HEK293 (cell line): ENCODE data around the gene XRN2.

Source experiments
- CTCF ChIA-PET: fragments of 350-600 bp; formaldehyde crosslinking; extraction: SDS; loops from one replicate; lab custom pipeline; 2021; ENCODE audit warnings: antibody characterized with exemption; lab: Yijun Ruan, JAX
- POLR2A ChIA-PET: fragments of 300-600 bp; formaldehyde crosslinking; extraction: SDS; loops from one replicate; lab custom pipeline; 2020; ENCODE audit warnings: antibody characterized with exemption, inconsistent platforms; lab: Yijun Ruan, JAX
- H3K27ac ChIP-seq: fragments of 200-500 bp; sonication (Bioruptor generic); 2 replicates; pipeline ENCODE4 v1.5.1; 2014; ENCODE audit warnings: low read depth, low read length, control low read depth, inconsistent platforms; ENCODE audit errors: extremely low read depth
- H3K36me3 ChIP-seq, 2 experiments: fragments of 200-500 bp in 1 of 2; sonication (Bioruptor generic) in 1 of 2; 1 replicate in 1 of 2; 2 replicates in 1 of 2; pipeline ENCODE4 v1.5.1; 2014 to 2017; ENCODE audit warnings: inconsistent platforms in 2 of 2, low read length in 2 of 2; ENCODE audit not compliant: control insufficient read depth in 2 of 2, insufficient read depth in 1 of 2
- H3K4me1 ChIP-seq: fragments of 200-500 bp; sonication (Bioruptor generic); 2 replicates; pipeline ENCODE4 v1.5.1; 2014; ENCODE audit warnings: mild to moderate bottlenecking, low read length, inconsistent platforms; ENCODE audit not compliant: control insufficient read depth, insufficient read depth
- H3K4me3 ChIP-seq: 2 replicates; pipeline ENCODE4 v1.5.1; 2011; ENCODE audit warnings: low read depth, mild to moderate bottlenecking, control low read depth, low read length, moderate library complexity
- H3K9me3 ChIP-seq: fragments of 200-500 bp; sonication (Bioruptor generic); 2 replicates; pipeline ENCODE4 v1.5.1; 2014; ENCODE audit warnings: low read depth, low read length, inconsistent platforms; ENCODE audit not compliant: control insufficient read depth, insufficient read depth
- KLF8 ChIP-seq: fragments of 450-650 bp; formaldehyde crosslinking; IDR thresholded peaks from 2 replicates; pipeline ENCODE4 v1.5.1; 2016; ENCODE audit warnings: missing biosample characterization, missing genetic modification characterization
- PRDM6 ChIP-seq: fragments of 450-650 bp; formaldehyde crosslinking; IDR thresholded peaks from 2 replicates; pipeline ENCODE4 v1.5.1; 2017; ENCODE audit warnings: missing biosample characterization, missing genetic modification characterization
- RBAK ChIP-seq: fragments of 450-650 bp; formaldehyde crosslinking; IDR thresholded peaks from 2 replicates; pipeline ENCODE4 v1.5.1; 2016; ENCODE audit warnings: missing biosample characterization, missing genetic modification characterization
- YY1 ChIP-seq: fragments of 450-650 bp; formaldehyde crosslinking; IDR thresholded peaks from 2 replicates; pipeline ENCODE4 v1.5.1; 2018; ENCODE audit warnings: missing biosample characterization, missing genetic modification characterization
- ZBTB49 ChIP-seq: fragments of 450-650 bp; formaldehyde crosslinking; IDR thresholded peaks from 2 replicates; pipeline ENCODE4 v1.5.1; 2016; ENCODE audit warnings: missing biosample characterization, missing genetic modification characterization, low read depth
- ZEB2 ChIP-seq: fragments of 450-650 bp; formaldehyde crosslinking; IDR thresholded peaks from 2 replicates; pipeline ENCODE4 v1.5.1; 2016; ENCODE audit warnings: missing biosample characterization, missing genetic modification characterization
- ZNF214 ChIP-seq: fragments of 450-650 bp; formaldehyde crosslinking; IDR thresholded peaks from 2 replicates; pipeline ENCODE4 v1.5.1; 2017; ENCODE audit warnings: missing biosample characterization, mild to moderate bottlenecking, missing genetic modification characterization, borderline replicate concordance
- ZNF274 ChIP-seq, 2 experiments: fragments of 200-500 bp in 1 of 2; fragments of 450-650 bp in 1 of 2; sonication (Bioruptor generic) in 1 of 2; formaldehyde crosslinking in 1 of 2; IDR thresholded peaks; 2 replicates each; pipeline versions ENCODE4 v1.5.1 to v1.6.1; 2014 to 2016; ENCODE audit warnings: borderline replicate concordance in 1 of 2, inconsistent platforms in 1 of 2, low read length in 1 of 2, missing biosample characterization in 1 of 2, missing genetic modification characterization in 1 of 2
- ZNF426 ChIP-seq: fragments of 450-650 bp; formaldehyde crosslinking; IDR thresholded peaks from 2 replicates; pipeline ENCODE4 v1.5.1; 2017; ENCODE audit warnings: missing biosample characterization, missing genetic modification characterization, mild to moderate bottlenecking, inconsistent platforms, moderate library complexity
- ZNF510 ChIP-seq: fragments of 450-650 bp; formaldehyde crosslinking; IDR thresholded peaks from 2 replicates; pipeline ENCODE4 v1.5.1; 2018; ENCODE audit warnings: mild to moderate bottlenecking, missing genetic modification characterization, missing biosample characterization; ENCODE audit not compliant: insufficient replicate concordance
- ZNF513 ChIP-seq: fragments of 450-650 bp; IDR thresholded peaks from 2 replicates; pipeline ENCODE4 v1.5.1; 2018; ENCODE audit warnings: missing biosample characterization, missing genetic modification characterization
- ZNF600 ChIP-seq: fragments of 450-650 bp; formaldehyde crosslinking; IDR thresholded peaks from 2 replicates; pipeline ENCODE4 v1.5.1; 2016; ENCODE audit warnings: missing biosample characterization, missing genetic modification characterization
- ZNF624 ChIP-seq: fragments of 450-650 bp; formaldehyde crosslinking; IDR thresholded peaks from 2 replicates; pipeline ENCODE4 v1.5.1; 2017; ENCODE audit warnings: missing biosample characterization, missing genetic modification characterization
- ZNF677 ChIP-seq: fragments of 450-650 bp; IDR thresholded peaks from 2 replicates; pipeline ENCODE4 v1.5.0; 2018; ENCODE audit warnings: missing biosample characterization, mild to moderate bottlenecking, missing genetic modification characterization, moderate library complexity
- ZNF747 ChIP-seq: fragments of 450-650 bp; formaldehyde crosslinking; IDR thresholded peaks from 2 replicates; pipeline ENCODE4 v1.5.1; 2016; ENCODE audit warnings: missing biosample characterization, missing genetic modification characterization
- TF ChIP-seq, protein P1 (sequence below): fragments of 450-650 bp; formaldehyde crosslinking; IDR thresholded peaks from 2 replicates; pipeline ENCODE4 v1.5.1; 2016; ENCODE audit warnings: missing biosample characterization, missing genetic modification characterization
- TF ChIP-seq, protein P2 (sequence below): fragments of 450-650 bp; formaldehyde crosslinking; IDR thresholded peaks from 2 replicates; pipeline ENCODE4 v1.5.1; 2017; ENCODE audit warnings: missing biosample characterization, missing genetic modification characterization

Gene XRN2

DNA sequence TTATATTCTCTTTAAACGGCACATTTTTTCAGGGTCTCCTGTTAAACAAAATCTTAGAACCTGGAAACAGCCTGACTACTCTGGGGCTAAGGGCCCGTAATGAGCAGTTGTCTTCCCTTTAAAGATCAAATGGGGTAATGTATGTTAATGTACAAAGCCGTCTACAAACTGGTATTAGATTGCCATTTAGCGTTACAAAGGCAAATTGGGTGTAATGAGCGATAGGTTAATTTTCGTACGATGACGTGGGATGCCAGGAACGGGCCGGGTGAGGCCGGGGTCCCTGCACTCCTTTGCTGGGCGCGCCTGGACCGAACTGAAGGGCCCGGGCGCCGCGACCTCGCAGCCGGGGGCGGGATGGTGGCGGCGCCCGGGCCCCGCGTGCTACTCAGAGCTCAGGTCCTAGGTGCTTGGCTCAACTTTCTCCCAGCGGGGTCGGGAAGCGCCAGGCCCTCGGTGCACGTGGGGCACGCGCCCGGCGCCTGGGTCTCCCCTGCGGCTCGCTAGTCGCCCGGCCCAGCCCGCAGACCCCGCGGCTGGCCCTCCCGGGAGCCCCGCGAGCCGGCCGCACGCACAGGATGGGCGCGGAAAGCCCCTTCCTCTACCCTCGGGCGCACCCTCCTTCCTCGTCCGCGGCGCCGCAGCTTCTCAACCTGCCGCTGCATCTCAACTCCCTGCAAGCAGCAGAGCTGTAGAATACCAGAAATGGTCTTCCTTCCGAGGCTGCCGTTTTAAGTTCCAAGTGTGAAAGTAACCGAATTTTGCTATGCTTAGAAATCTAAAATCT lies 88.2 kb downstream of the XRN2 start (continued):
- TF ChIP-seq ZEB2 (tag by site-specific recombination) (no peak), ZNF600 (no peak), ZNF426 (tag by site-specific recombination) (no peak), ZNF677 (no peak), ZNF513 (tag by site-specific recombination) (no peak), ZNF747 (tag by site-specific recombination) (no peak), ZBTB49 (tag by site-specific recombination) (no peak), ZNF214 (tag by site-specific recombination) (no peak), ZNF624 (tag by site-specific recombination) (no peak)

GRCh38 chr20:21391972-21392352 lies 88.8 kb downstream of the XRN2 start:
- Histone ChIP-seq H3K4me1 (peaks cover 14% of the 10 kb centered on the region), H3K36me3 (peaks cover 0 to 13% of the 10 kb centered on the region in 2 experiments; a peak in 2 of 3 replicates), H3K9me3 (no peaks in the 10 kb centered on the region), H3K4me3 (no peak overlapping the region), H3K27ac (no peak overlapping the region)
- TF ChIP-seq ZNF510 (tag by site-specific recombination): no peak
- no peak for TF ChIP-seq ZNF600
- TF ChIP-seq RBAK: no peak
- no peak for TF ChIP-seq YY1
- no peak for TF ChIP-seq ZNF426 (tag by site-specific recombination)
- TF ChIP-seq PRDM6: no peak
- TF ChIP-seq KLF8 (tag by site-specific recombination): no peak
- TF ChIP-seq, protein P1, sequence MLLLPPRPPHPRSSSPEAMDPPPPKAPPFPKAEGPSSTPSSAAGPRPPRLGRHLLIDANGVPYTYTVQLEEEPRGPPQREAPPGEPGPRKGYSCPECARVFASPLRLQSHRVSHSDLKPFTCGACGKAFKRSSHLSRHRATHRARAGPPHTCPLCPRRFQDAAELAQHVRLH: no peak
- TF ChIP-seq ZNF274 (IDR thresholded peaks at IDR 0.05; ENCODE audit: low read length): no peak
- no peak for TF ChIP-seq ZNF274 (tag by site-specific recombination; IDR thresholded peaks at IDR 0.05; ENCODE audit: borderline replicate concordance)
- CTCF ChIA-PET: no interaction called here
- POLR2A ChIA-PET: no interaction called here

DNA sequence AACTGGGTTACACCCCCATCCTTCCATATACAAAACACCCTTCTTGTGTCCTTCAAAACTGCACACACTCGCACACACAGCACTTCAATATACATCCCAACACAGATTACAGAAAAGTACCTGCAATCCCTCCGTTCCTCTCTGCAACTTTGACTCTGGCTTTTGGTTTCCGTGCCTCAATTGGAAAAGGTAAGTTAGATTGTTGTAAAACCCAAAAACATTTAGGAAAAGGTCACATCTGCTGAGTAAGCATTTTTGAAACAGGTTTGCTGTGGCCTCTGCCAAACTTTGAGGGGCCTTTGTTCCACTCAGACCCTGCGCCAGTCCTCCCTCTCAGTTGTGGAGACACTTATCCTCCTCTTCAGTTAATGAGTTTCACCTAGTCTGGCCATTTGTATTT lies 90.0 kb downstream of the XRN2 start:
- no peak overlapping the region for H3K27ac ChIP-seq
- ChIA-PET POLR2A (no interaction called here), CTCF (no interaction called here)

More for the DNA sequence above, 90.0 kb downstream of the XRN2 start:
- Histone ChIP-seq H3K4me3 (no peak overlapping the region), H3K4me1 (peaks cover 9% of the 10 kb centered on the region), H3K36me3 (peaks cover 0 to 9% of the 10 kb centered on the region in 2 experiments; a peak in 2 of 3 replicates), H3K9me3 (no peaks in the 10 kb centered on the region)
- TF ChIP-seq, protein P2, sequence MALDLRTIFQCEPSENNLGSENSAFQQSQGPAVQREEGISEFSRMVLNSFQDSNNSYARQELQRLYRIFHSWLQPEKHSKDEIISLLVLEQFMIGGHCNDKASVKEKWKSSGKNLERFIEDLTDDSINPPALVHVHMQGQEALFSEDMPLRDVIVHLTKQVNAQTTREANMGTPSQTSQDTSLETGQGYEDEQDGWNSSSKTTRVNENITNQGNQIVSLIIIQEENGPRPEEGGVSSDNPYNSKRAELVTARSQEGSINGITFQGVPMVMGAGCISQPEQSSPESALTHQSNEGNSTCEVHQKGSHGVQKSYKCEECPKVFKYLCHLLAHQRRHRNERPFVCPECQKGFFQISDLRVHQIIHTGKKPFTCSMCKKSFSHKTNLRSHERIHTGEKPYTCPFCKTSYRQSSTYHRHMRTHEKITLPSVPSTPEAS (tag by site-specific recombination): 0 out of 2 replicates have a peak, but pooled peaks have one; percentile 29
- no peak for TF ChIP-seq ZNF513 (tag by site-specific recombination)
